ENCODE data around the gene RNF213.

RNF213 gene

GRCh38 chr17:80424878-80425765 is 164.5 kb downstream of the RNF213 start:
- no peak for DNase-seq

- no peak for DNase-seq
Measured at GRCh38 chr17:80425835-80426426, 165.3 kb downstream of the RNF213 start.

- peak; percentile 34 to 41 for DNase-seq
Measured at GRCh38 chr17:80426671-80427326, 166.1 kb downstream of the RNF213 start.

GRCh38 chr17:80427366-80428282 is 167.0 kb downstream of the RNF213 start:
- no peak for DNase-seq

- DNase-seq: no peak
Measured at GRCh38 chr17:80428363-80428762, 167.7 kb downstream of the RNF213 start.

GRCh38 chr17:80428796-80429195 is 168.1 kb downstream of the RNF213 start:
- DNase-seq: no peak

- no peak for DNase-seq
Measured at GRCh38 chr17:80429356-80430275, 169.0 kb downstream of the RNF213 start.

- DNase-seq: no peak
Measured at GRCh38 chr17:80430446-80431245, 170.0 kb downstream of the RNF213 start.

GRCh38 chr17:80431246-80432195 is 170.9 kb downstream of the RNF213 start:
- no peak for DNase-seq

GRCh38 chr17:80432350-80432955 is 171.8 kb downstream of the RNF213 start:
- DNase-seq: no peak

- no peak for DNase-seq
Measured at GRCh38 chr17:80432961-80433550, 172.4 kb downstream of the RNF213 start.

- no peak for DNase-seq
Measured at GRCh38 chr17:80433916-80434666, 173.4 kb downstream of the RNF213 start.

GRCh38 chr17:80437532-80437931 is 176.9 kb downstream of the RNF213 start:
- DNase-seq: no peak

GRCh38 chr17:80438806-80439205 is 178.2 kb downstream of the RNF213 start:
- no peak for DNase-seq

- DNase-seq: no peak
Measured at GRCh38 chr17:80439499-80439898, 178.8 kb downstream of the RNF213 start.

GRCh38 chr17:80441133-80441578 is 180.5 kb downstream of the RNF213 start:
- no peak for DNase-seq

GRCh38 chr17:80441598-80442322 is 181.1 kb downstream of the RNF213 start:
- no peak for DNase-seq

All from NCI-H187 (cell line).